Stimulated activated naive CD4-positive, alpha-beta T cell treated with Interleukin-2 at 50 U/mL for 16 hours (primary cell): Measurements from ENCODE around the gene RHBDF2.
"Not testable (repeated sequence)": the region's sequence is repeated elsewhere in the genome, so short reads cannot be mapped to it uniquely, and the experiment has no call there.

Experiments
- DNase-seq: peaks from one replicate; lab custom pipeline; 2025; lab: John Stamatoyannopoulos, UW

RHBDF2 gene

GRCh38 chr17:76524598-76525512, 23.6 kb upstream of the RHBDF2 start:
- no peak for DNase-seq

DNA sequence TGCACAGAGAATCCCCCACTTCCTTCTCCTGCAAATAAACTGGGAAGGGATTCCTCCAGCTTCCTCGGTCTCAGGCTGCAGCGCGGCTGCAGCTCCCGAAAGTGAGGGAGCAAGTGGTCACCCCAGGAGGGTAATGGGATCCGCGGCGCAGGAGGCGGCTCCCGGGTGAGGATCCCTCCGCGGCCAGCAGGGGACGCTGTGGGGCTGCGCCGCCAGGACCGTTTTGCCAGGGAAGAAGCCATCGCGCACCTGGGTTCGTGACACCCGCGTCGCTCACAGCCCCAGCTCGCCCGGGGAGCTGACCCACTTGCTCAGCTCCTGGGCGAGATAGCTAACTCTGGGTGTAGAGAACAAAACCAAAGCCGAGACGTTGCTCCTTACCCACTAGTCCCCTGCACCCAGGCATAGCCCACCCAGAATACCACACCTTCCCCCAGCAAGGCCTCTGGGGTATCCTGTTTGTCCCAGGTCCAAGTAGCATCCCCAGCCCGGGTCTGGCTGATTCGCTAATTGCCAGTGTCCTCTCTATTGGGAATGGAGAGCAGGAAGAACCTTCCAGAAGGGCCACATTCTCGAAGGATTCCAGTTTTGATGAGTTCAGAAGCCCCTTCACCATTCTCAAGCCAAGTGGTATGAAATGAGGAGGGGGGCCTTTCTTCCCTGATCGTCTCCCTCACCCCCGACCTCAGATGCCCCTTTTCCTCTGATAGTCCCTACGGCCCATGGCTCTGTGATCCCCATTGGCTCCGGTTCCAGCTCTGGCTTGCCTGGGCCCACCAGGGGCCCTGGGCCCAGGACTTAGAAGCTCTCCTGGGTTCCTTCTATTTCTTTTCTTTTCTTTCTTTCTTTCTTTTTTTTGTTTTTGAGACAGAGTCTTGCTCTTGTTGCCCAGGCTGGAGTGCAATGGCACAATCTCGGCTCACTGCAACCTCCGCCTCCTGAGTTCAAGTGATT, 22.1 kb upstream of the RHBDF2 start:
- peak; percentile 73 for DNase-seq

DNA sequence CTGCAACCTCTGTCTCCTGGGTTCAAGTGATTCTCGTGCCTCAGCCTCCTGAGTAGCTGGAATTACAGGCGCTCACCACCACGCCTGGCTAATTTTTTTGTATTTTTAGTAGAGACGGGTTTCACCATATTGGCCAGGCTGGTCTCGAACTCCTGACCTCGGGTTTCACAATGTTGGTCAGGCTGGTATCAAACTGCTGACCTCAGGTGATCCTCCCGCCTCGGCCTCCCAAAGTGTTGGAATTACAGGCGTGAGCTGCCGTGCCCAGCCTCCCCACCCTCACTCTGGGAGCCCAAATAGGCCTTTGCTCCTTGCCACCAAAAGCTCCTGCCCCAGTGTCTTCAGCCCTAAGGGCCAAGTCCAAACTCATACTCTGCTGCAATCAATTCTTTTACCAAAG, 20.5 kb upstream of the RHBDF2 start:
- DNase-seq, result not testable (repeated sequence)

DNA sequence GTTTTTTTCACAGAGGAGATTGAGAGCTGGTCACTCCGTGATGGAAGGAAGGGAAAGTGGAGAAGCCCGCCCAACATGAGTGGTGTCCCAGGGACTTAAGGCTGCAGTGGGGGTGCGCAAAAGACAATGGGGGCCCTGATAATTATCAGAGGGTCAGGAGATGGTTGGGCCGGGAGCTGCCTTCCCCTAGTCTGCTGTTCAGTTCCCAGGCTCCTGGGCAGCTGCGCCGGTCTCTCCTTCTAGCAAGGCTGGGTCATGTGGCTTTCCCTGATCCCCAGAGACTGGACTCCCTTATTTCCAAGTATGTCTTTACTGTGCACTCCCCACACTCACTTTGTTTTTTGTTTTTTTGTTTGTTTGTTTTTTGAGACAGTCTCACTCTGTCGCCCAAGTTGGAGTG, 20.0 kb upstream of the RHBDF2 start:
- DNase-seq, result no peak

- no peak for DNase-seq
Measured at GRCh38 chr17:76519048-76519966, 18.1 kb upstream of the RHBDF2 start.

DNA sequence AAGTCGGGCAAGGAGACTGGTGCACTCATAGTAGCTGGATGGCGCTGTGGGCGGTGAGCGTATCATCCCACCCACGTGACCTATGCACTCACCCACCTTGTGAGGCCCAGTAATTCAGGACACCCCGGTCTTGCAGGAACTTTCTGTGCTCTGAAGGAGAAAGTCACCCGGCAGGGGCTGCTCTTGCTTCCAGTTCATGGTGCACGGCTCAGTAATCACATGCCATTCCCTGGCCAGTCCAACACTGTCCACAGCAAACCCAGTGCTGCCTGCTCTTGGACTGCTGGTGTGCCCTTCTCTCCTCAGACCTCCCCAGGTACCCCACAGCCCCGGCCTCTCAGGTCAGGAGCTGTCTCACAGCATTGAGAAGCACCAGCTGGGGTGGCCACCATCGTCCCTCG, 16.4 kb upstream of the RHBDF2 start:
- DNase-seq, result no peak

GRCh38 chr17:76515274-76515949, 14.2 kb upstream of the RHBDF2 start:
- peak; percentile 88 for DNase-seq

DNA sequence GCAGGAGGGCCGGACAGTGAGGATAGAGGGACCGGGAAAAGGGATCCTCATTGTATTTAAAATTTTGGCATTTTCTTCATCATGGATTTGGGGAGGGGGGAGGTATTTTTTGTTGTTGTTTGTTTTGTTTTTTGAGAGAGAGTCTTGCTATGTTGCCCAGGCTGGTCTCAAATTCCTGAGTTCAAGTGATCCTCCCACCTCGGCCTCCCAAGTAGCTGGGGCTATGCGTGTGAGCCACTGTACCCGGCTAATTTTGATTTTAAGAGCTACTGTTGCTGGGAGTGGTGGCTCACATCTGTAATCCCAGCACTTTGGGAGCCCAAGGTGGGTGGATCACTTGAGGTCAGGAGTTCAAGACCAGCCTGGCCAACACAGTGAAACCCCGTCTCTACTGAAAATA, 13.1 kb upstream of the RHBDF2 start:
- not testable (repeated sequence) for DNase-seq

- no peak for DNase-seq
Measured at GRCh38 chr17:76513306-76513692, 12.1 kb upstream of the RHBDF2 start.

GRCh38 chr17:76512366-76513305, 11.4 kb upstream of the RHBDF2 start:
- no peak for DNase-seq

DNA sequence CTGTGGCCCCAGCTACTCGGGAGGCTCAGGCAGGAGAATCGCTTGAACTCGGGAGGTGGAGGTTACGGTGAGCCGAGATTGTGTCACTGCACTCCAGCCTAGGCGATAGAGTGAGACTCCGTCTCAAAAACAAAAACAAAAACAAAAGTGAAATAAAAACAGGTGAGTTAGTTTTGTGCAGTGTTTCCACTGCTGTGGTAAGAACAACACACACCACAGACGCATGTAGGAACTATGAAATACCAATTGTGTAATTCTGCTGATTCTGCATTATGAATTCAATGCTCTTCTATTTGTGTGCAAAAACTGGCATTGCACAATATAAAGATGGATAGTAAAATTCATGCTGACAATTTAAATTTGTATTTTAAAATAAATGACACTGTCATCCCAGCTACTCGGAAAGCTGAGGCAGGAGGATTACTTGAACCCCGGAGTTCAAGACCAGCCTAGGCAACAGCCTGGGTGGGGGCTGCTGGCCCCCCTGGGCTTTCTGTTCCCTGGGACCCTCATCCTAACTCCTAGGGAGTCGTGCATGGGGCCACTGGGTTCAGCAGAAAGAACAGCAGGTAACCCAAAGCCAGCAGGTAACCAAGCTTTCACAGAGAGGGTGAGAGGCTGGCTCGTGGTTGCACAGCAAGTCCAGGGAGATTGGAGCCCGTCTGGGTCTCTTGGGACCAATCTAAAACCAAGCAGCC, 10.6 kb upstream of the RHBDF2 start:
- no peak for DNase-seq

DNA sequence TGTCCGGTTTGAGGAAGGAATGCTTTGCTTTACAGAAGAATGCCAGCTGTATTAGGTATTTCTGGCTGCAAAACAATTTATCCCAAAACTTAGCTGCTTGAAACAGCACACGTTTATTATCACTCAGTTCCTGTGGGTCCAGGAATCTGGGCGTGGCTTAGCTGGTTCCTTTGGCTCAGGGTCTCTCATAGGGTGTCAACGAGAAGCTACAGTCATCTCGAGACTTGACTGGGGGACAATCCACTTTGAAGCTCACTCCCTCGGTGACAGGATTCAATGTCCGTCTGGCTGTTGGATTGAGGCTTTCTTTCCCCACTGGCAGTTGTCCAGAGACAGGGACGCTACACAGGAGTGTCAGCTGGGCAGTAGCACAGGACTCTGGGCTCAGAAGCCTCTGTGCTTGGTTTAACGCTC, 9.6 kb upstream of the RHBDF2 start:
- no peak for DNase-seq

DNA sequence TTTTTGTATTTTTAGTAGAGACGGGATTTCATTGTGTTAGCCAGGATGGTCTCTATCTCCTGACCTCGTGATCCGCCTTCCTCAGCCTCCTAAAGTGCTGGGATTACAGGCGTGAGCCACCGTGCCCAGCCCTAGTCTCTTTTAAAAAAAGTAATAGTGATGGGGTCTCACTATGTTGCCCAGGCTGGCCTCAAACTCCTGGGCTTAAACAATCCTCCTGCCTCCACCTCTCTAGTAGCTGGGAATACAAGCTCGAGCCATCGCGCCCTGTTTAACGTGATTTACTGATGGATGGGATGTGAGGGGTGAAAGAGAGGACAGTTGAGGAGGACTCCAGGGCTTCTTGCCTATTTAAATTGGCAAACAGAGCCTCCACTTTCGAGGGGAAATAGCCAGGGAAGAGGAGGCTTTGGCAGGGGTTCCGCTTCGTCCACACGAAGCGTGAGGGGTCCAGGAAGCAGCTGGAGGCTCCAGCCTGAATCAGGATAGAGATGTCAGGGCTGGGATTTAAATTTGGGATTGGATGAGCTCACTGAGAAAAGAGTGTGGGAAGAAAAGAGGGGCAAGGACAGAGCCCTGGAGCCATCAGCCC, 7.3 kb upstream of the RHBDF2 start:
- DNase-seq, result not testable (repeated sequence)

DNA sequence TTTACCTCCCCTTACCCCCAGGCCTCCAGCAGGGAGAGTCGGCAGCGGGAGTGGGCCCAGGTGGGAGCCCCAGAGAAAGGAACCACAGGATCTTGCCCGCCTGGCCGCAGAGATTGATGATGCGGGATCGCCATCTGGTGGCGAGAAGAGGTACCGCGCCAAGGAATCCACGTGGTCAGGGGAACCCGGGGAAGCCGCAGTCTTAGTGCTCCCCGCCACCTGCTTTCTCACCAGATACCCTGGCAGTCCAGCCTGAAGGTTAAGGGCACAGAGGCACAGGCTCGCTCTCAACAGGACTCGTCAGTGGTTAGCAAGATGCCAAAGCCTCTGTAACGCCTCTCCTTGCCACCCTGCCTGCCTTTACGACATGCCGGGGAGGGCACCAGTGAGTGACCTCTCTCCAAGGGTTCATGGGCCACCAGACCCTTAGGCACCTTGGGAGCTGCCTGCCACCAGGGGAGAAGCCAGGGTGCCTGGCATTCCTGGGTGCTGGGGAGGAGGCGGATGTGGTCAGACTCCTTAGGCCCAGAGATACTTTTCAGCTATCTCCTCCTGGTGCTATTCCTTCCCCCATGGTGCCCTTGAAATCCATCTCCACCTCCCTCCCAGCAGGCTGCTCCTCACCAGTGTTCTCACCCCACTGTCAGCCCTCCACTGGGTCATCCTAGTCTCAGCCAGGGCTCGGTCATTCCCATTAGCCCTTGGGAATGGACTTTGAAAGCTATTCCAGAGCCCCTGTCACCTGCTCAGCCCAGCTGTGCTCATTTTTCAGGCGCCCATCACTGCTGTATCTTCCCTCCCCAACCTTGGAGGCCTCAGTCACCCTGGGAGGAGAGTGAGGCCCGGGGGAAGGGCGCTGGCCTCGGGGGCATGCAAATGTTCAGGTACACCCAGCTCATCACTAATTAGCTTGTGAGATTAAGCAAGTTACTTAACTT, 5.5 kb upstream of the RHBDF2 start:
- DNase-seq, result peak; percentile 82

DNA sequence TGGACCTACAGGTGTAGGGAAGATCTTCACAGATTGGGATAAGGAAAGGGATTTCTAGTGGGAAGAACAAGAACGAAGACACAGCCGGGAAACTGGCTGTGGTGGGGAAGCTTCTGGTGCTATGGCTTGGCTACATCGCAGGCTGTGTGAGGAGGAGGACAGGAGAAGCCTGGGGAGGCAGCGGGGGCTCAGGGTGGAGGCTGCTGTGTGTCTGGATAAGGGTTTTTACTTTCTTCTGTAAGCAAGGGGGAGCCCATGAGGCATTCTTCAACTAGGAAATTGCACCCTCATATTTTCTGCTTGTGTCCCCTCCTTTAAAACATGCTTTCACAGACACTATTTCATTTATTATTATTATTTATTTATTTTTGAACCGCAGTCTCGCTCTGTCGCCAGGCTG, 2.9 kb upstream of the RHBDF2 start:
- no peak for DNase-seq

DNA sequence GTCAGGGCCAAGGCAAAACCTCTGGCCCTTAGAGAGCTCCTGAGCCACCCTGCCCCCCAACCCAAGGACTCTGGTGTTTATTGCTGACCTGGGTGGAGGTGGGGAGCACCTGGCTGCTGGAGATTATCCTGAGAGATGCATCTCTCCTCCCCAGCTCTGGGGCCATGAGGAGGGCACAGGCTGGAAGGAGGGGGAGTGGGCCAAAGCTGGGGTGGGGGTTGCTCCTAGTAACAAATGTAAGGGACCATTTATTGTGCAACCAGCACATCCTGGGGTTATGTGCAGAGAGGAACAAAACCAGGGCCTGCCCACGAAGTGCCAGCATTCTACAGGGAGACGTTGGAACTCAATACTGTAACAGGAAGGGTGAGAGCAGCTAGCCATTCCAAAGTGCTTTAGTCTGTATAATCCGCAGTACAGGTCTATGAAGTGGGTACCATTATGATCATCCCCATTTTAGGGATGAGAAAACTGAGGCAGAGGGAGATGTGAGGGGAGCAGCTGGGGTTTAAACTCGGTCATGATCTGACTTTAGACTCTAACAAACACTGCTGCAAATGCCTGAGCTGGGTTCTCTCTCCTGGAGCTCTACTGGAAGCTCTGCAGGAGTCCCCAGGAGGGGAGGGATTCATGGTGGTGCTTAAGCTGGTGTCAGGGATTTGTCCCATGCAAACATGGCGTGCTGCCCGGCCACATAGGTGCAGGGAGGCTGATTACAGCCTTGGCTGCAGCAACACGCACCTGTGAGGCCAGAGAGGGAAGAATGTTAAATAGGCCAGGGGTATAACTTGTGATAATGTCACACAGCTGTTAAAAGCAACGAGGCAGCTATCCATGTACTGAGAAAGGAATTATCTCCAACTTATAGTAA, 1.4 kb upstream of the RHBDF2 start:
- no peak for DNase-seq

DNA sequence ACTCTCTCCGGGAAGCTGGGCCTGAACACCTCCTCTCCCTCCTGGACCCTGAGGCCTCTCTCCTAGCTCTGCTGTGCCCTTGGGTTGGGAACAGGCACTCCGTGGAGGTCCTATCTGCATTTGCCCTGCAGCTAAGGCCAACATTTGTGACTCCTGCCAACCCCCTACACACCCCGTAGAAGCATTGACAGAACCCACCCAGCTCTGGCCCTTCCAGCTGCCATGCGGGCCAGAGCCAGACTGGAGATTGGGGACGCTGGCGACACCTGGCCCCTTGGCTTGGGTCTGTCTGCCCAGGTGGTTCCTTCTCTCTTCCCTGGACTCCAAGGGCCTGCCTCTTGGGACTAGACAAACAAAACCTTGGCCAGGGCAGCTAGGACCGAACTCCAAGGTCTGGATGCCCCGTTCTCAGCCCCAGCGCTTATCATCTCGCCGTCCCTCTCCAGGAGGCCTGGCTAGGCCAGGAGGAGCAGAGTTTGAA, 644 bp upstream of the RHBDF2 start:
- no peak for DNase-seq
